Caco-2 (cell line): ENCODE data around the gene TRIM9. TPM values are rescaled to one million over a fixed set of nuclear protein-coding genes. Genes with fewer than 3 reads are reported as not detected.

Experiments
- BruUV-seq: library from RNA; stranded (reverse); fragments of 400-500 nt; replicated peaks from 2 replicates; lab custom pipeline; 2021; lab: Mats Ljungman, UMichigan
- CTCF ChIA-PET: fragments of 300-600 bp; sonication (Branson Sonifier 250); formaldehyde crosslinking; loops from one replicate; lab custom pipeline; 2022; ENCODE audit warnings: antibody characterized with exemption; lab: Charles Lee
- POLR2A ChIA-PET: fragments of 300-600 bp; sonication (Branson Sonifier 250); formaldehyde crosslinking; loops from one replicate; lab custom pipeline; 2022; ENCODE audit warnings: antibody characterized with exemption; lab: Charles Lee
- DNase-seq, 2 experiments: peaks; one replicate each; pipeline versions ENCODE4 v3.0.0 to v3.0.0-alpha.2; 2020 to 2022
- H3K27me3 ChIP-seq: replicated peaks from 2 replicates; pipeline ENCODE4 v1.6.0; 2011; ENCODE audit warnings: low read length; ENCODE audit not compliant: control insufficient read depth, insufficient read depth
- H3K36me3 ChIP-seq: 2 replicates; pipeline ENCODE4 v1.5.1; 2011; ENCODE audit warnings: low read length; ENCODE audit not compliant: control insufficient read depth, insufficient read depth
- H3K4me1 ChIP-seq: fragments of 250-450 bp; sonication (Bioruptor Pico); 2 replicates; pipeline ENCODE4 v1.5.1; 2020; ENCODE audit warnings: mild to moderate bottlenecking
- H3K4me3 ChIP-seq: 2 replicates; pipeline ENCODE4 v1.5.1; 2011; ENCODE audit warnings: low read depth, mild to moderate bottlenecking, control low read depth, low read length
- H3K9me3 ChIP-seq: fragments of 250-450 bp; sonication (Bioruptor Pico); 2 replicates; pipeline ENCODE4 v1.5.1; 2020; ENCODE audit warnings: mild to moderate bottlenecking, moderate library complexity
- H3K27ac Mint-ChIP-seq: one replicate; pipeline ENCODE4 v1.8.0; 2022; ENCODE audit warnings: mixed read lengths; ENCODE audit not compliant: unreplicated experiment
- H3K27me3 Mint-ChIP-seq: one replicate; pipeline ENCODE4 v1.8.0; 2022; ENCODE audit warnings: mixed read lengths; ENCODE audit not compliant: insufficient read depth, unreplicated experiment
- H3K36me3 Mint-ChIP-seq: one replicate; pipeline ENCODE4 v1.8.0; 2022; ENCODE audit warnings: mild to moderate bottlenecking, mixed read lengths; ENCODE audit not compliant: insufficient read depth, unreplicated experiment
- H3K4me1 Mint-ChIP-seq: one replicate; pipeline ENCODE4 v1.8.0; 2022; ENCODE audit warnings: low read depth, mixed read lengths; ENCODE audit not compliant: unreplicated experiment
- H3K4me3 Mint-ChIP-seq: one replicate; pipeline ENCODE4 v1.8.0; 2022; ENCODE audit warnings: mild to moderate bottlenecking, moderate library complexity, mixed read lengths; ENCODE audit not compliant: unreplicated experiment
- H3K9me3 Mint-ChIP-seq: one replicate; pipeline ENCODE4 v1.8.0; 2022; ENCODE audit warnings: mixed read lengths; ENCODE audit not compliant: unreplicated experiment
- CTCF ChIP-seq, 2 experiments: fragments of 200-600 bp in 1 of 2; IDR thresholded peaks; 1 replicate in 1 of 2; 2 replicates in 1 of 2; pipeline versions ENCODE4 v1.5.1 to v1.8.0; 2011 to 2022; ENCODE audit warnings: antibody characterized with exemption in 1 of 2, control low read depth in 1 of 2, inconsistent platforms in 1 of 2, low read depth in 1 of 2, low read length in 1 of 2, mild to moderate bottlenecking in 1 of 2, moderate library complexity in 1 of 2; ENCODE audit not compliant: insufficient read depth in 1 of 2, severe bottlenecking in 1 of 2, unreplicated experiment in 1 of 2
- intact Hi-C: fragments of 100-400 bp; cut with micrococcal nuclease; formaldehyde crosslinking; loops from one replicate; pipeline ENCODE4 v1.10.0; 2022; ENCODE audit not compliant: unreplicated experiment
- total RNA-seq: library from RNA; stranded (reverse); gene quantifications from 2 replicates; pipeline ENCODE4 v1.2.3, GENCODE V29; 2022

TRIM9 gene
- total RNA-seq, 1 experiment from 2014 or later, result 2.7 TPM

GRCh38 chr14:50985124-50985858 is 109.6 kb downstream of the TRIM9 start:
- CTCF ChIA-PET, result no interaction called here
- H3K27me3 ChIP-seq, result no peaks in the 10 kb centered on the region
- H3K4me1 Mint-ChIP-seq, result peaks cover 6% of the 10 kb centered on the region
- no peak overlapping the region for H3K4me3 Mint-ChIP-seq
- POLR2A ChIA-PET, result no interaction called here
- no peaks in the 10 kb centered on the region for H3K36me3 Mint-ChIP-seq
- no peaks in the 10 kb centered on the region for H3K27me3 Mint-ChIP-seq
- H3K36me3 ChIP-seq, result no peaks in the 10 kb centered on the region
- peaks cover 9% of the 10 kb centered on the region for H3K4me1 ChIP-seq
- no peak overlapping the region for H3K4me3 ChIP-seq
- intact Hi-C loops, result no loop called here
- no peaks in the 10 kb centered on the region for H3K9me3 ChIP-seq
- no peak overlapping the region for H3K27ac Mint-ChIP-seq
- no peaks in the 10 kb centered on the region for H3K9me3 Mint-ChIP-seq
- no peak for TF ChIP-seq CTCF (IDR thresholded peaks at IDR 0.05; ENCODE audit: insufficient read depth in 1 of 2, low read depth in 1 of 2, low read length in 1 of 2, severe bottlenecking in 1 of 2, unreplicated experiment in 1 of 2)
- BruUV-seq, result no TSS peak
- no peak for DNase-seq

GRCh38 chr14:50984036-50984710 is 110.7 kb downstream of the TRIM9 start:
- Mint-ChIP-seq H3K36me3 (no peaks in the 10 kb centered on the region), H3K4me1 (peaks cover 15% of the 10 kb centered on the region), H3K27me3 (no peaks in the 10 kb centered on the region), H3K27ac (no peak overlapping the region), H3K4me3 (no peak overlapping the region), H3K9me3 (no peaks in the 10 kb centered on the region)
- no peak for DNase-seq
- H3K4me3 ChIP-seq, result no peak overlapping the region
- TF ChIP-seq CTCF (IDR thresholded peaks at IDR 0.05; ENCODE audit: insufficient read depth in 1 of 2, low read depth in 1 of 2, low read length in 1 of 2, severe bottlenecking in 1 of 2, unreplicated experiment in 1 of 2), result no peak
- POLR2A ChIA-PET, result no interaction called here
- CTCF ChIA-PET, result no interaction called here
- no TSS peak for BruUV-seq
- no peaks in the 10 kb centered on the region for H3K9me3 ChIP-seq
- H3K36me3 ChIP-seq, result no peaks in the 10 kb centered on the region
- intact Hi-C loops, result loop anchor here (5.0 kb wide), 1 partner anchor 113 kb away; the partner anchor contains the start of gene TRIM9
- peaks cover 20% of the 10 kb centered on the region for H3K4me1 ChIP-seq
- H3K27me3 ChIP-seq, result no peaks in the 10 kb centered on the region

- no peaks in the 10 kb centered on the region for H3K27me3 ChIP-seq
Measured at GRCh38 chr14:50979941-50980850, 114.7 kb downstream of the TRIM9 start.

More at GRCh38 chr14:50979941-50980850, 114.7 kb downstream of the TRIM9 start:
- no peaks in the 10 kb centered on the region for H3K9me3 Mint-ChIP-seq
- H3K27me3 Mint-ChIP-seq, result no peaks in the 10 kb centered on the region
- intact Hi-C loops, result loop anchor here (5.0 kb wide), 1 partner anchor 117 kb away; the partner anchor contains the start of gene TRIM9
- Histone ChIP-seq H3K9me3 (no peaks in the 10 kb centered on the region), H3K36me3 (no peaks in the 10 kb centered on the region), H3K4me1 (peaks cover 39% of the 10 kb centered on the region), H3K4me3 (no peak overlapping the region)
- ChIA-PET CTCF (no interaction called here), POLR2A (interaction anchor here (0.6 kb wide), 1 partner anchor 16 kb away, joined by 3 read pairs; no protein-coding TSS in a partner anchor)
- DNase-seq, result no peak
- H3K4me3 Mint-ChIP-seq, result no peak overlapping the region
- H3K4me1 Mint-ChIP-seq, result peaks cover 28% of the 10 kb centered on the region
- H3K27ac Mint-ChIP-seq, result no peak overlapping the region
- BruUV-seq, result no TSS peak
- TF ChIP-seq CTCF (IDR thresholded peaks at IDR 0.05; ENCODE audit: insufficient read depth in 1 of 2, low read depth in 1 of 2, low read length in 1 of 2, severe bottlenecking in 1 of 2, unreplicated experiment in 1 of 2), result no peak
- H3K36me3 Mint-ChIP-seq, result no peaks in the 10 kb centered on the region
